NCI-H1417 (cell line): ENCODE results near the gene CLEC3B.
"Not testable (repeated sequence)": the region's sequence is repeated elsewhere in the genome, so short reads cannot be mapped to it uniquely, and the experiment has no call there.

Source experiments
- DNase-seq, 3 experiments: peaks; one replicate each; lab custom pipeline; 2025; lab: John Stamatoyannopoulos, UW

CLEC3B gene

DNA sequence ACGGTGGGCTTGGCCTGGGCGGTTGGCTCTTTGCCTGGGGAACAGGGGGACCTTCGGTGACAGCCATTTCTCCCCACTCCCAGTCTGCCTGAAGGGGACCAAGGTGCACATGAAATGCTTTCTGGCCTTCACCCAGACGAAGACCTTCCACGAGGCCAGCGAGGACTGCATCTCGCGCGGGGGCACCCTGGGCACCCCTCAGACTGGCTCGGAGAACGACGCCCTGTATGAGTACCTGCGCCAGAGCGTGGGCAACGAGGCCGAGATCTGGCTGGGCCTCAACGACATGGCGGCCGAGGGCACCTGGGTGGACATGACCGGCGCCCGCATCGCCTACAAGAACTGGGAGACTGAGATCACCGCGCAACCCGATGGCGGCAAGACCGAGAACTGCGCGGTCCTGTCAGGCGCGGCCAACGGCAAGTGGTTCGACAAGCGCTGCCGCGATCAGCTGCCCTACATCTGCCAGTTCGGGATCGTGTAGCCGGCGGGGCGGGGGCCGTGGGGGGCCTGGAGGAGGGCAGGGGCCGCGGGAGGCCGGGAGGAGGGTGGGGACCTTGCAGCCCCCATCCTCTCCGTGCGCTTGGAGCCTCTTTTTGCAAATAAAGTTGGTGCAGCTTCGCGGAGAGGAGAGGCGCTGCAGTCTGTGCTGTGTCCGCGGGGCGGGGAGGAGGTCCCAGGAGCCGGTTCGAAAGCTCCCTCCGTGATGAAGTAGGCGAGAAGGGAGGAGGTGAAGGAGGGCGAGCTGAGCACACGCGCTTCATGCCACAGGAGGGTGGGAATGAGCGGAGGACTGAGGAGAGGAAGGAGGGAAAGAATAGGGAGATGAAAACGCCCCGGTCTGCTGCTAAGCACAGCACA is 9.6 kb downstream of the CLEC3B start:
- DNase-seq: no peak

DNA sequence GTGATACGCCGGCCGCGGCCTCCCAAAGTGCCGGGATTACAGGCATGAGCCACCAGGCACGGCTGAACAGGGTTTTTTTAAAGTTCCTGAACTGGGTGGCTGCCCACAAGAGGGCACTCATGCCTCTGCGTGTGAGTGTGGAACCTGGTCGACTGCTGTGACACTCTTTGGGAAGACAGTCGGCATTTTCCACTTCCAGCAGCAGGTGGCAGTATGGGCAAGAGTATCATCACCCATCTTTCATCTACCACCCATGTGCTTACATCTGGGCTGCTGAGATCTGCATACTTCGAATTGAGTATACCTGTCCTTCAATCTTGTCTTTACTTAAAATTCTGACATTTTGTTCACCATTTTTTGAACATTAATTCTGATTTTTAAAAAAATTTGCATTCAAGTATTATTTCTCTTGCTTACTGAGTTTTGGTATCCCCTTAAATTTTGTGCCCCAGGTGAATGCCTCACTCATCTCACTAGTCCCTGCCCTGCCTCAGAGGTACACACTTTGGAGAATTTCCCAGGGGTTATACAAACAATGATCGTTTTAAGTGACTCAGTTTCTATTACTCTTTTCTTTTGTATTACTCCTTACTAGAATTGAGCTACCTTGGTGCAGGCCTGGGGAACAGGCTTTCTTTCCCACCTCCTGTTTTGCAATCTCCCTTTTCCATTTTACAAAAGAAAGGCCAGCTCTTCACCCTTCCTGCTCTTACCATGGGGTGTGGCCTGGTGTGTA is 11.8 kb downstream of the CLEC3B start:
- DNase-seq: peak; percentile 76 to 94 (median 84)

DNA sequence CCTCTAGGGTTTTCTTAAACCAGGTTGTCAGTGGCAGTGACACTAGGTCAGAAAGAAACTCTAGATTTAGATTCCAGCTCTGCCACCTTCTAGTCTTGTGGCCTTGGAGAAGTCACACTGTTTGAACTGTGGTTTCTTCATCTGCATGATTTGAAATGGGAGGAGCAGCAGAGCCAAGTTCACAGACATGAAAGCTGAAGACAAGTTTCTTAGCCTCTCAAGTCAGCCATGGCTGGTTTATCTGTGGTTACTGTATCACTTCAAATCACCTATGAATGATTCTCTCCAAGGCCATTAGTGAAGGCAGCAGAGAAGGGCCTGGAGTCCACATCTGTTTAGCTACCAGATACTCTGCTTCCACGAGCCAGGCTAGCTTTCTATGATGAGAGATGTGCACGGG is 15.6 kb downstream of the CLEC3B start:
- no peak for DNase-seq

DNA sequence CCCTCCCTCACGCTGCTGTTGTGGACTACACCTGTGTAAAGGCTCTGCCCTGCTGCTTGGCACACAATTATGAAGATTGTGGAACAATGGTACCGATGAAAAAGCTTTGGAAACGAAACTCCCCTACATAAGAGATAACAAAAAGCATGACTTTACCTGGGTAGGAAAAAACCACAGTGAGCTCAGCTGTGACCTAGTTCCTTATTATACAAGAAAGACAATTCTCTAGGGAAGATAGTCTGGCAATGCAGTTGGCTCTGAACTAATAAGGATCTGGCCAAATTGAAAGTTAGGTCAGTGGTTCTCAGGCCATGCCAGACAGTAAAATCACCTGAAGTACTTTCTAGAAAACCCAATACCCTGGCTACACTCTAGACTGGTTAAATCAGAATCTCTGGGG is 16.1 kb downstream of the CLEC3B start:
- no peak for DNase-seq

DNA sequence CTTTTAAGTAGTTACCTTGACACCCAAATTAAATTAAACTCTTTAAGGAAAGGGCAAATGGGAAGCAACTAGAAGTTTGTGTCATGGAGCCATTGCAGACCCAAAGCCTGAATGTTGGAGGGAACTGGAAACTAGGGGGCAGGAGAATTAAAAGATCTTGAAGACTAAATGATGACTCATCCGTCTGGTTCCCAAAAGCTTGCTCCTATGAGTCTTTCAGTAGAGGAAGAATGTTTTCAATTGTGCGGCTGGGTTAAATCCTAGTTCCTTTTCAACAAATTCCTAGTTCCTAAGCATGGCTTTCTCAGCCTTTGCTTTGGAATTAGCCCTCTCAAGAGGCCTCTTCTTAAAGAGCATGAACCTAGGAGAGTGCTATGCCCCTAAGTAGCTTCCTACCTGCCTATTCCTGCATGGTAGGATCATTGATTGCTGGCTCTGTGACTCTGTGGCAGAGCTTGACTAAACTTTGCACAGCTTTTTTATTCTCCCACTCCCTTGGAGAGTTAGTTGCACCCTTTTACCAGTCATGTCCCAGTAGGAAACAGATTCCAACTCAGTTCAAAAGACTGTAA is 17.7 kb downstream of the CLEC3B start:
- no peak for DNase-seq

DNA sequence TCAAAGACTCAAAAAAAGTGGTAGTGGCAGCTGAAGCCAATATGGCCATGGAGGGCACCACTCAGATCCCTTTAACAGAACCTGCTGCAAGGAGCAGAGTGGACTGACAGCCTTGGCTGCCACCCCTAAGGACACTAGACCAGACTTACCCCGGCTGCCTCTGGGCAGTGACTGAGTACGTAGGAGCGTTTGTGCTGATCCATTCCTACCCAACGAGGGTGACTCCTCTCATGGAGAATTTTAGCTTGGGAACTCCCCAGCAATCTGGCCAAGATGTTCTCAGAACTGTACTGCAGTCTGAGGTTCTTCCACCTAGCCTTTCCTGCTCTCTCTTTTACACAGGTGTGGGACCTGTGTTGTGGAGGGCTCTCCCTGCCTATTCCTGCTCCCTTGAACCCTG is 22.1 kb downstream of the CLEC3B start:
- no peak for DNase-seq

DNA sequence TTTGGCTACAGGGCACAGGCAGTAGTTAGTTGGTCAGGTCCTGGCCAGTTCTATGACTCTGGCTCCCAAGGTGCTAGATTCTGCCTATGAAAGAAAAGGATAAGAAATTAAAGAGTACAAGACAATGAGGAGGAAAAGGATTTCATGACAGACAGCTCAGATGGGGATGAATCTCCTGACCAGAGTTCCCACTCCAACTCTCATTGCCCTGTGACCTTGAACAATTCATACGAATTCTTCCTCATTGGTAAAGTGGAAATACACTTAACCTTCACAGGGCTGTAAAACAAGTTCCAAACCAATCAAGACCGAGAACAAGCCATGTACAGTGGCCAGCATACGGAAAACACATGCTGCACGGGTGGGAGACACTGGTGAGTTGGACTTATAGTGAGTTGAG is 23.7 kb downstream of the CLEC3B start:
- DNase-seq: no peak

DNA sequence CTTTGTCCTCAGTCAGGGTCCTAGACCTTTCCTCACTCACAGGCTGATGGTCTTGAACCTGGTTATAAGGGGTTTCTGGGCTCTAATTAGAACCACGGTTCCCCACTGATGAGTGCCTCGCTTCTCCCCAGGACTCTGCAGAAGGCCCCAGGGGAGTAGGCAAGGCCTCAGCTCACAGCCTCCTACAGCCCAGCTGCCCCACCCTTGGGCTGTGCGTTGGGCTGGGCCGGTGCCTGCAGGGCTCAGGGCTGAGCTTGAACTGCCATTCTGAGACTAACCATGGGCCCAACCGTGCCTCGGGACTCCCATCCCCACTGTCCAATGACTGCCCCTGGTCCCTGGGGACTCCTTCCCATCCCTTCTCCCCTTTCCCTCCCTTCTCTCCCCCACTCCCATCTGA is 25.6 kb downstream of the CLEC3B start:
- DNase-seq: no peak

DNA sequence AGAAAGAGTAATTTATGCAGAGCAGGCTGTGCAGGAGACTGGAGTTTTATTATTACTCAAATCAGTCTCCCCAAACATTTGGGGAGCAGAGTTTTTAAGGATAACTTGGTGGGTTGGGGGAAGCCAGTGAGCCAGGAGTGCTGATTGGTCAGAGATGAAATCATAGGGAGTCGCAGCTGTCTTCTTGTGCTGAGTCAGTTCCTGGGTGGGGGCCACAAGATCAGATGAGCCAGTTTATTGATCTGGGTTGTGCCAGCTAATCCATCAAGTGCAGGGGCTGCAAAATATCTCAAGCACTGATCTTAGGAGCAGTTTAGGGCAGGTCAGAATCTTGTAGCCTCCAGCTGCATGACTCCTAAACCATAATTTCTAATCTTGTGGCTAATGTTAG is 27.7 kb downstream of the CLEC3B start:
- not testable (repeated sequence) for DNase-seq

DNA sequence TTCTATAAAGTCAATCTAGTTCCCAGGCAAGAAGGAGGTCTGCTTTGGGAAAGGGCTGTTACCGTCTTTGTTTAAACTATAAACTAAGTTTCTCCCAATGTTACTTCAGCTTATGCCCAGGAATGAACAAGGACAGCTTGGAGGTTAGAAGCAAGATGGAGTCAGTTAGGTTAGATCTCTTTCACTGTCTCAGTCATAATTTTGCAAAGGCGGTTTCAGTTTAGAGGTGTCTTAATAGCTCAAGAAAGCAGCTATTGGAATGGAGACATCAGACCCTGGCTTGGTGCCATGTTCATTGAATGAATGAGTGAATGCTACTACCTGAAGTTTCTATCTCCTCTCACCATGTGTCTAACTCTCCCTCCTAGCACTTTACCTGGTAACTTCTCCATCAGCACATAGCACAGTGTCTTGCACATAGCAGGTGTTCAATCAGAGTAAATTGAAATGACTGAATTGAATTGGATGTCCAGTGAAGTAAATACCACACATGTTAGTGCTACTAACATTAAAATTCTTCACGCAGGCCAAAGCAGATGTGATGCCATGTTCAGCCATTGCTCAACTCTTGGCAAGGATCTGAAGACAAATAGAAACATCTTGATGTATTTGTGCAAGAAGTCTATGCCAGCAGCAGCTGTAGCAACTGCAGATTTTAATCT is 28.2 kb downstream of the CLEC3B start:
- no peak for DNase-seq

DNA sequence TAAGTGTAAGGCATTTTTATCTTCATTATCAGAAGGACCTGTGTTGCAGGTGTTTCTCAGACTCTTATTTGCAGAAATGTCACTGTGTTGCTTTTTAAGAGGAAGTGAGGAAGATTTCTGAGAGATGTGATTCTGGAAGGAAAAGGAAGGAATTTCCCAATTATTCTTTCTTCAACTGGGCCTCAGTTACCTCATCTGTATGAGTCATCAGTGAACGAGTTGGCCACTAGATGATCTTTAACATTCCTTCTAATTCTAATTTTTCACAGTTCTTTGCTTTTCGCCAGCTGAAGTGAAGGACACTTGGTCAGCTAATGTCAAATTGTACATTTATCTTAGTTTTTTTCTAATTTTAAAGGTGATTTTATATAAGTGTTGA is 28.9 kb downstream of the CLEC3B start:
- DNase-seq: no peak

DNA sequence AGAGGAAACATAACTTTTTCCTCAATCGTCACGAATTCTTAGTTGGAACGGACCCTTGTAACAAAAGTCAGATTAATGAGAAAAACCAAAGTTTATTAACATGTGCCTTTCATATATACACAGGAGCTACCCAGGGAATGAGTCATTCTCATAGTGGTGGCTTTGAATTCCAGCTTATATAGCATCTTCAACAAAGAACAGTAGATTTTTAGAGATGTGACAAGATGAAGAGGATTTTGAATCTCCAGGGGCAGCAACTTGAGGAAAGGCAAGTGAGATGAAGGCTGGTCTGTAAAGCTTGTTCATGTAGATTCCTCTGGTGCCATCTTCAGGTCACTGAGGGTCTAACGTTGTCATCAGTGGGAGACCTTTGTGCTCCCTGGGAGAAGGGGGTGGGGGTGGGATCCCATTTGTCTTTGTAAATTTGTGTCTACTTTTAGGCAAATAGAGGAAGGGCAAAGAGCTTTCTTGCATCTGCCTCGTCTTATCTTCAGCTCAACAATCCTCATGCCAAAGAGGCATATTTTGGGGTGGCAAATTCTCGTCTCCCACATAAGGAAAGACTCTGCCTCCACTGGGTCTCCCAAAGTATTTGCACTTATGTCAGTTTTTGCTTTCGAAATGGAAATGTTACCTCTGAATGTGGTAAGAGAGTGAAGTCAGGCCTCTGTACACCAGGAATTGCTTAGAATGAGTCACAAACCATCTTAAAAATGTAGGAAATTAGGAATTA is 29.5 kb downstream of the CLEC3B start:
- DNase-seq: peak in 2 of 3 experiments; percentile 4 to 19

DNA sequence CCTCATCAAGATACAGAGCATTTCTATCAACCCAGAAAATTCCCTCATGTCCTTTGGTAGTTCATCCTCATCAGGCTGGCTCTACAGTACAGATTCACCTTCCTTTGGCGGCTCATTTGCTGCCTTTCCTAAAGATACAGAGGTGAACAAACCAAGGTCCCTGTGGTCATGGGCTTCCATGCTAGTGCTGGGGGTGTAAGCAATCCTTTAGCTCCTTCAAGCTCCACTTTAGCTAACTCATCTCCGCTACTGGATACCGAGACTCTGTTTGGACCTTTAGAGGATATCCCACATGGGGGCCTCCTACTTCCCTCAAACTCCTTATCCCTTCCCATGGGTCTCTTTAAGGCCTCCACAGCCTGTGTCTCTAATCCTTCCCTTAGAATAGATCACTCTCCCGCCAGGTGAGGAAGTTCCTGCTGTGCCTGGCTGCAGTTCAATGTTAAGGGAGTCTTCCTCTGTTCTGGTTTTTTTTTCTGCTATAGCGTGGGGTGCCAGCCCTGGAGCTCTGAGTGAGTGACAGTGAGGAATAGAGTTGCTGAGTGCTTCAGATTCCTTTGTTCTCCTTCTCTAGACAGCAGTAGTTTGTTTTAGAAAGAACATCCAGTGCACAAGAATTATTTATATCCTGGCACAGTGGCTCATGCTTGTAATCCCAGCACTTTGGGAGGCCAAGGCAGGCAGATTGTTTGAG is 30.7 kb downstream of the CLEC3B start:
- peak in 1 of 3 experiments; percentile 2 for DNase-seq

DNA sequence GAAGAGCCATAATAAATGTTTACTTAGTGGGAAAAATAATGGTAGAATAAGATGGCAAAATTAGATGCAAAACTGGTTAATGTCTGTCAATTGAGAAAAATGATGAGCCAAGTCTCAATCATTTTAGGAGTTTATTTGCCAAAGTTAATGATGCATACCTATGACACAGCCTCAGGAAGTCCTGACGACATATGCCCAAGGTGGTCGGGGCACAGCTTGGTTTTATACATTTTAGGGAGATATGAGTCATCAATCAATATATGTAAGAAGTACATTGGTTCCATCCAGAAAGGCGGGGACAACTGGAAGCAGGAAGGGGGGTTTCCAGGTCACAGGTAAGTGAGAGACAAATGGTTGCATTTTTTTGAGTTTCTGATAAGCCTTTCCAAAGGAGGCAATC is 31.5 kb downstream of the CLEC3B start:
- no peak for DNase-seq

DNA sequence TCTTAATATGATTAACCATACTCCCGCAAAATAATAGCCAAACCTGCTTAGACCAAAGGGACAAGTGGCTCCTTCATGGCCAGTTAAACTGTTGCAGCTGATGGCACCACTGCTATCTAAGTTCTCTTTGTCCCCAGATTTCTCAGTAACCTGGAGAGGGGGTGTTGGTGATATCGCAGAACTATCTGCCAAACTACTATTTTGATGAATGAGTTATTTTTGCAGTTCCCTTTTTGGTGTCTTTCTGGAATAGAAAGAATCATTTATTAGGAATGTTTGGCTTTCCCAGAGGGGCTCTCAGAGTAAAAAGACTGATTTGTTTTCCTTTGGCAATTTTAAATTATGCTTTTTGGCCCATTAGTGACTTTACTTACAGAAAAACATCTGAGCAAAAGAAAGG is 33.0 kb downstream of the CLEC3B start:
- no peak for DNase-seq

DNA sequence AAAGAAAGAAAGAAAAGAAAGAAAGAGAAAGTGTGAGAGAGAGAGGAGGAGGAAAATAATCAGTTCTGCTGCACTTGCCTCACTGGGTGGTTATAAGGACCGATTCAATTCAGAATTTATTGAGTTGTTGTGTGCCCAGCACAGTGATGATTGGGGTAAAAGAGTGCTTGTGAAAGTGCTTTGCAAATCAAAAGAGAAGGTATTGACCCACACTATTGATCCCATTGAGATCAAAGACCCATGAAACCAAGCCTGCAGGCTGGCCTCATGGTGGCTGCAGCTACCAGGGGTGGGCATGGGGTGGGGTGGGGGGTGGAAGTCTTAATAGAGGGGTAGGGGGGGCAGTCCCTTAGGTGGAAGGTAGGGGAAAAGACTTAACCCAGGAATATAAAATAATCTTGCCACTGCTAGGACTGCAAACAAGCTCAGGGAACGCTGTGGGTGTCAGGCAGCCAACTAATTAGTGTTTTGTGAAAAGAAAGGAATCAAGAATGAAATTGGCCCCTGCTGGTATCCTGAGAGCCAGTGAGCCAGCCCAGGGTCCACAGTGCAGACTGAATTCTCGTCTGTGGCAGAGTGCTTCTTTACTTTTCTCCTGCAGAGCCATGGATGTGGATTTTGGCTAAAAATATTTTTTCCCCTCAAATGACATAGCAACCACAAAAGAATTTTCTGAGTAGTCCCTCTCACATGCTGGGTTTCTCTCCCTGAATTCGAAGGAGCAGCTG is 34.2 kb downstream of the CLEC3B start:
- DNase-seq: peak in 1 of 3 experiments; percentile 8

DNA sequence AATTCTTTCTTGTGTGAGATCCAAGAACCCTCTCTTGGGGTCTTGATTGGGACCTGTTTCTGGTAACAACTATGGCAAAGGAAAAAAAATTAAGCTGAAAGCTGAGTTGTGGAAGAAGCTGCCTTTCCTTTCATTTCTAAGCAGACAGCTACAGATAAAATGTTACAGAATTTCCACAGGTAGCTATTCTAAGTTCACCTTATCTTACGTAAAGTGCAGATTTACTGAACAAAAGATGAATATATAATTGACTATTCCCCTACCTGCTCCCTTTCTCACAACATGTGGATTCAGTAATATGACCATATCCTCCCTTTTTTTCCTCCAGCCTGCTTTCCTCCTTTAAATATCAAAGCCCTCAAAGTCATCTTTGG is 36.6 kb downstream of the CLEC3B start:
- DNase-seq: no peak

DNA sequence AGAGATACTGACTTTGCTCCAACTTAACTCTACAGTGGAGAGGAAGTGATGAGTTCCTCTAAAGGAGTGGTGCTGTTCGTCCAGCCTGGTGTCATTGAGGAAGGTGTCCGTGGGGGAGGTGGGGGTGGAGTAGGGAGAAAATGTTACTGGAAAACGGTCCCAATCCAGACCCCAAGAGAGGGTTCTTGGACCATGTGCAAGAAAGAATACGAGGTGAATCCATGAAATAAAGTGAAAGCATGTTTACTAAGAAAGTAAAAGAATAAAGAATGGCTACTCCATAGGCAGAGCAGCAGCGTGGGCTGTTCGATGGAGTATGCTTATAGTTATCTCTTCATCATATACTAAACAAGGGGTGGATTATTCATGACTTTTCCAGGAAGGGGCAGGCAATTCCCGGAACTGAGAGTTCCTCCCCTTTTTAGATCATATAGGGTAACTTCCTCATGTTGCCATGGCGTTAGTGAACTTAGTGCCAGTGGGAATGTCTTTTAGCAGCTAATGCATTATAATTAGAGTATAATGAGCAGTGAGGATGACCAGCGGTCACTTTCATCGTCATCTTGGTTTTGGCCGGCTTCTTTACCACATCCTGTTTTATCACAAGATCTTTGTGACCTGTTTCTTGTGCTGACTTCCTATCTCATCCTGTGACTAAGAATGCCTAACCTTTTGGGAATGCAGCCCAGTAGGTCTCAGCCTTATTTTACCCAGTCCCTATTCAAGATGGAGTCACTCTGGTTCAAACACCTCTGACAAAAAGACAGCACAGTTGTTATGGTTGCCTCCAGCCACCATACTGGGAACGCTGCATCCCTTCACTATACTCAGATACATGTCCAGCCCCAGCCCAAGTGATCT is 38.6 kb downstream of the CLEC3B start:
- no peak for DNase-seq

DNA sequence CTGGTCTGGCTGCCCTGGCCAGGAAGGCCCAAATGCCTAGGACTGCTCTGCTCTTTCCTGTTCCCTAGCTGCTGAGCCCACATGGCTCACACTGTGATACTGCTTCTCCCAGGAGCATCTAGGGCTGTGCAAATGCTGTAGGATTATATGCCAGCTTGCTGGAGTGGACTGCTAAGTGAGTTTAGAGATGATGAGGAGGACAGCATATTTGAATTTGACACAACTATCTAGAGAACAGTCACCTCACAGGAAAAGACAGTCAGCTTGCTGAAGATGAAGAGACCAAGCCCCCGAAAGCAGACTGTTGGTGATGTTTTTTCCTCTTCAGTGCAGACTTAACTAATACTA is 39.2 kb downstream of the CLEC3B start:
- DNase-seq: no peak
